Inferior parietal cortex (tissue), 1 donor: ENCODE data around the gene NPHP3.
"Not testable (repeated sequence)": the region's sequence is repeated elsewhere in the genome, so short reads cannot be mapped to it uniquely, and the experiment has no call there.

Experiments used
- DNase-seq: peaks from one replicate; pipeline ENCODE4 v3.0.0-alpha.2; 2016; ENCODE audit errors: extremely low spot score

Gene NPHP3

GRCh38 chr3:132641837-132642538, 80.2 kb downstream of the NPHP3 start:
- peak; percentile 68 for DNase-seq

- not testable (repeated sequence) for DNase-seq
Measured at GRCh38 chr3:132641427-132641826, 80.8 kb downstream of the NPHP3 start.

- no peak for DNase-seq
Measured at GRCh38 chr3:132638706-132639105, 83.5 kb downstream of the NPHP3 start.

DNA sequence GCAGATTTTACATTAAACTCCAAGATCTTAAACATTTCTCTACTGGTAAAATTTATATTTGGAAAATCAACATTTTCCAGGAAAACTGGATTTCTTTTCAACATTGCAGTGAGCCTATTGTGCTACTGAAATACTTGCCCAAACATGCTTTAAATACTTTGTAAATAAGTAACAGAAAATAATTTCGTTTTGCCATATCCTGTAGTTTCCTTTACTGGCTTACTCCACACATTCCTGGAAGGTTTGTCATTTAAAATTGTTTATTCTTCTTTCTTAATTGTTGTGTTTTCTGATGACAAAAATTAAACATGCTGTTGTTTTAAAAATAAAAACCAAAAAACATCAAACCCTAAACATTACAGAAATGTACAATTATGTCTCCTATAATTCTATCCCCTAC, 84.6 kb downstream of the NPHP3 start:
- DNase-seq, result no peak

DNA sequence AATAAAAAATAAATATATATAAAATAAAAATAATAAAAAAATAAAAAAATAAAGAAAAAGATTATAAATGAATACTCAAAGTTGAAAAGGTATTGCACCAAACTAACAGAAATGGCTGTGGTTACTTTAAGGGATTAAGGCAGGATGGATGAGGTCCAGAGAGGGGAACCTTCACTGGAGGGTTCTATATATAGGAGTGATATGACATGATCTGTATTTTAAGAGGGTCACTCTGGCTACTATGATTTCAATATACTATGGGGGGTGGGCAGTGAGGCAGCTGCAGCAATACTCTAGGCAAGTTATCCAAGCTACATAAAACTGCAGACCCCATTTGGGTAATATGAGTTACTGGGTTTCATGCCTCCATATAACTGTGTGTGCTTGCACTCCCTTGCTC, 87.2 kb downstream of the NPHP3 start:
- DNase-seq, result no peak
